ENCODE measurements around the gene HPS3.

GRCh38 chr3:149217347-149217746, 87.9 kb downstream of the HPS3 start:
- TF ChIP-seq CTCF (conservative IDR thresholded peaks at IDR 0.05; ENCODE audit: low read depth, low read length), result no peak
- TF ChIP-seq CEBPB (IDR thresholded peaks at IDR 0.05; ENCODE audit: low read depth, low read length), result no peak
- no peak for TF ChIP-seq POLR2A (IDR thresholded peaks at IDR 0.05; ENCODE audit: low read depth, low read length)
- no peak for TF ChIP-seq MXI1 (IDR thresholded peaks at IDR 0.05; ENCODE audit: borderline replicate concordance, low read depth, low read length)
- TF ChIP-seq MAFK (IDR thresholded peaks at IDR 0.05; ENCODE audit: low read depth, low read length), result no peak
- TF ChIP-seq RAD21 (IDR thresholded peaks at IDR 0.05; ENCODE audit: low read length), result no peak
- no peak for TF ChIP-seq CHD1 (IDR thresholded peaks at IDR 0.05; ENCODE audit: low read depth, low read length)
- no peak for TF ChIP-seq NFE2L2 (IDR thresholded peaks at IDR 0.05; ENCODE audit: low read depth, low read length)
- no peak for TF ChIP-seq FOS (IDR thresholded peaks at IDR 0.05; ENCODE audit: low read depth, low read length)

Measured in IMR-90 (cell line).